ENCODE measurements around the gene PDE6H.

The PDE6H gene

DNA sequence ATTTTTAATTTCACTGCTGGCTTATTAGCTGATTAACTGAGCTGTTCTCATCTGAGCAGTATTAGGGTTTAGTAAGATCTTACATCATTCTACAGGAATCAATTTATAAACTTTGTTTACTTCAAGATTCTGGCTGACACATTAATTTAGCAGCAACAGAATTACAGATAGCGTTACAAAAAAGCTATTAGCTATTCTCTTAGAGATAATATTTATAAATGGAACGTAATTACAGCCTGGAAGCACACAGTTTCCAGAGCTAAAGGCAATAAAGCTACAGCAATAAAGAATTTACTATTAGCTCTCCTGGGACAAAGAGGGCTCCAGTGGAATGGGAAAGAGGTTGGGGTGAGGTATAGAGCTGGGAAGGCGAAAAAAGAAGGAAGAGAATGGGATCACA is 34.7 kb downstream of the PDE6H start:
- Histone ChIP-seq H3K79me2 (ENCODE audit: insufficient read depth, low read length) (no peaks in the 10 kb centered on the region), H4K20me1 (ENCODE audit: insufficient read depth, low read length) (no peaks in the 10 kb centered on the region), H3K27me3 (ENCODE audit: insufficient read depth, low read length, poor library complexity) (peaks cover 19% of the 10 kb centered on the region), H3K27ac (ENCODE audit: low read length) (no peak overlapping the region), H3K9ac (ENCODE audit: low read depth, low read length) (no peak overlapping the region), H3K4me2 (ENCODE audit: insufficient read depth, low read length) (no peak overlapping the region), H3K4me3 (ENCODE audit: low read depth in 1 of 2, low read length in 2 of 2) (no peak overlapping the region), H3K36me3 (ENCODE audit: insufficient read depth, low read length) (no peaks in the 10 kb centered on the region), H2AFZ (ENCODE audit: low read depth, low read length) (no peak overlapping the region), H3K4me1 (ENCODE audit: insufficient read depth, low read length) (no peaks in the 10 kb centered on the region), H3K9me3 (ENCODE audit: insufficient read depth, low read length, severe bottlenecking) (no peaks in the 10 kb centered on the region)
- ATAC-seq (ENCODE audit: insufficient read depth, low read depth), result no peak
- no peak for TF ChIP-seq EZH2 (IDR thresholded peaks at IDR 0.05; ENCODE audit: borderline replicate concordance, low read depth, low read length, severe bottlenecking)
- TF ChIP-seq, protein P1, sequence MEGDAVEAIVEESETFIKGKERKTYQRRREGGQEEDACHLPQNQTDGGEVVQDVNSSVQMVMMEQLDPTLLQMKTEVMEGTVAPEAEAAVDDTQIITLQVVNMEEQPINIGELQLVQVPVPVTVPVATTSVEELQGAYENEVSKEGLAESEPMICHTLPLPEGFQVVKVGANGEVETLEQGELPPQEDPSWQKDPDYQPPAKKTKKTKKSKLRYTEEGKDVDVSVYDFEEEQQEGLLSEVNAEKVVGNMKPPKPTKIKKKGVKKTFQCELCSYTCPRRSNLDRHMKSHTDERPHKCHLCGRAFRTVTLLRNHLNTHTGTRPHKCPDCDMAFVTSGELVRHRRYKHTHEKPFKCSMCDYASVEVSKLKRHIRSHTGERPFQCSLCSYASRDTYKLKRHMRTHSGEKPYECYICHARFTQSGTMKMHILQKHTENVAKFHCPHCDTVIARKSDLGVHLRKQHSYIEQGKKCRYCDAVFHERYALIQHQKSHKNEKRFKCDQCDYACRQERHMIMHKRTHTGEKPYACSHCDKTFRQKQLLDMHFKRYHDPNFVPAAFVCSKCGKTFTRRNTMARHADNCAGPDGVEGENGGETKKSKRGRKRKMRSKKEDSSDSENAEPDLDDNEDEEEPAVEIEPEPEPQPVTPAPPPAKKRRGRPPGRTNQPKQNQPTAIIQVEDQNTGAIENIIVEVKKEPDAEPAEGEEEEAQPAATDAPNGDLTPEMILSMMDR (IDR thresholded peaks at IDR 0.05; ENCODE audit: borderline replicate concordance, extremely low read depth, low read length, poor library complexity, severe bottlenecking), result no peak
- no peak for DNase-seq

DNA sequence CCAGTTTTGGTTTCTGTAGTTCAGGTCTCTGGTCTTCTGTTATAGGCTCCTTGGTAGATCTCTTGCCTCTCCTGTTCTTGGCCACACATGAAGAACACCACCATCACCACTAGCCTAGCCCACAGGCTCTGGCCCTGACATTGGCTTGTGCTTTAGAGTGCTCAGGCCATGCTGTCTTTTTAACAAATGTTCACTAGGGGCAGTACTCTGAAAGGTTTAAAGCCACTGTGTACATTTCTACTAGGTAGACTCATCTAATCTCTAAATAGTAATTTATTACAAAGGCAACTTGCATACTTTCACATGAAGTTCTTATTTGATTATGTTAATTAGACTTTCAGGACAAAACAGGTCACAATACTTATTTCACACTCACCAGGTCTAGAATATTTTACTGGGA is 38.3 kb downstream of the PDE6H start:
- Histone ChIP-seq H3K27me3 (ENCODE audit: insufficient read depth, low read length, poor library complexity) (peaks cover 16% of the 10 kb centered on the region), H3K27ac (ENCODE audit: low read length) (no peak overlapping the region), H3K4me3 (ENCODE audit: low read depth in 1 of 2, low read length in 2 of 2) (no peak overlapping the region), H4K20me1 (ENCODE audit: insufficient read depth, low read length) (no peaks in the 10 kb centered on the region), H3K4me2 (ENCODE audit: insufficient read depth, low read length) (no peak overlapping the region), H3K9me3 (ENCODE audit: insufficient read depth, low read length, severe bottlenecking) (no peaks in the 10 kb centered on the region), H3K4me1 (ENCODE audit: insufficient read depth, low read length) (no peaks in the 10 kb centered on the region), H3K9ac (ENCODE audit: low read depth, low read length) (no peak overlapping the region), H2AFZ (ENCODE audit: low read depth, low read length) (no peak overlapping the region), H3K79me2 (ENCODE audit: insufficient read depth, low read length) (no peaks in the 10 kb centered on the region), H3K36me3 (ENCODE audit: insufficient read depth, low read length) (no peaks in the 10 kb centered on the region)
- TF ChIP-seq, protein P1 (IDR thresholded peaks at IDR 0.05; ENCODE audit: borderline replicate concordance, extremely low read depth, low read length, poor library complexity, severe bottlenecking), result peak; percentile 39
- no peak for TF ChIP-seq EZH2 (IDR thresholded peaks at IDR 0.05; ENCODE audit: borderline replicate concordance, low read depth, low read length, severe bottlenecking)
- DNase-seq, result no peak
- peak; percentile 66; the same call in 2 of the 3 replicates for ATAC-seq (ENCODE audit: insufficient read depth, low read depth)

DNA sequence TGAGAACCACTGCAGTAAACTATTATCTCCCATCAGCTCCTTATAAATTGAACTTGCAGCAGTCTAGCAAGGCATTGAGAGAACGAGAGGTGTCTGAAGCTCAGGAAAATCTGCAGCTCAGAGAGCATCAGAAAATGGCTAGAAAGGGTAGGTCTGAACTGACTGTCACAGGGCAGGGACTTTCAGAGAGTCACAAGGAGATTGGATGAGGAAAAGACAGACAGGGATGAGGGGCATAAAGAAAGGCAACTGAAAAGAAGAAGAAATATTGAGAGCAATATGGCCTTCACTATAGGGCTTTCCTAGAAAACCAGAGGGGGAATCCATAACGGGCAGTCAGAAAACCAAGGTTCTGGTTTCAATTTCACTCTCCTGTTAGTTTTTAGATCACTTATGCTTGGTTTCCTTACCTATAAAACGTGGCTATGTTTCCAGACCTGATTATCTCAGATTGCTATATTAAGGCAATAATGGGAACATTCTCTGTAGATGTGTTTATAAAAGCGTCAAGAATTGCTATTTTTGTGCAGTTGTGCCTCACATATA is 40.9 kb downstream of the PDE6H start:
- Histone ChIP-seq H3K4me2 (ENCODE audit: insufficient read depth, low read length) (no peak overlapping the region), H3K27ac (ENCODE audit: low read length) (no peak overlapping the region), H3K27me3 (ENCODE audit: insufficient read depth, low read length, poor library complexity) (peaks cover 9% of the 10 kb centered on the region), H3K9me3 (ENCODE audit: insufficient read depth, low read length, severe bottlenecking) (no peaks in the 10 kb centered on the region), H3K36me3 (ENCODE audit: insufficient read depth, low read length) (no peaks in the 10 kb centered on the region), H4K20me1 (ENCODE audit: insufficient read depth, low read length) (no peaks in the 10 kb centered on the region), H3K79me2 (ENCODE audit: insufficient read depth, low read length) (no peaks in the 10 kb centered on the region), H3K4me3 (ENCODE audit: low read depth in 1 of 2, low read length in 2 of 2) (no peak overlapping the region), H3K9ac (ENCODE audit: low read depth, low read length) (no peak overlapping the region), H2AFZ (ENCODE audit: low read depth, low read length) (no peak overlapping the region), H3K4me1 (ENCODE audit: insufficient read depth, low read length) (no peaks in the 10 kb centered on the region)
- no peak for ATAC-seq (ENCODE audit: insufficient read depth, low read depth)
- TF ChIP-seq, protein P1 (IDR thresholded peaks at IDR 0.05; ENCODE audit: borderline replicate concordance, extremely low read depth, low read length, poor library complexity, severe bottlenecking), result no peak
- no peak for TF ChIP-seq EZH2 (IDR thresholded peaks at IDR 0.05; ENCODE audit: borderline replicate concordance, low read depth, low read length, severe bottlenecking)
- DNase-seq, result no peak

DNA sequence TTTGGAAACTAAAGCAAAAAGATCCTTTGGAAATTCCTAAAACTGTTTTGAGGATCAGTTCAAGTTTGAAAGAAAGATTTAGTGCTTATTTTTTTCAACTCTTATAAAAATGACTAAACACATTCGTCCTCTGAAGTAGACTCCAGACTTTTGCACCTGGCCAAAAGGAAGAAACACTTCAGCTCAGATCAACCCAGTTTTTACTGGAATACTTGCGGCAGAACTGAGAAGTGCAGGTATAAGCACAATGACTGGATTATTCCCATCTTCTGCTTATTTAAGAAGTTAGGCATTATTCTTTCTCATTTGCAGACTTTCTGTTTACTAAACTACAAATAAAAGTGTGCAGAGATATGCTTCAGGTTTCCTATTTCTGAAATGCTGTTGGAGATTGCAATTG is 41.9 kb downstream of the PDE6H start:
- TF ChIP-seq, protein P1 (IDR thresholded peaks at IDR 0.05; ENCODE audit: borderline replicate concordance, extremely low read depth, low read length, poor library complexity, severe bottlenecking), result no peak
- TF ChIP-seq EZH2 (IDR thresholded peaks at IDR 0.05; ENCODE audit: borderline replicate concordance, low read depth, low read length, severe bottlenecking), result no peak
- Histone ChIP-seq H3K27me3 (ENCODE audit: insufficient read depth, low read length, poor library complexity) (peaks cover 9% of the 10 kb centered on the region), H3K79me2 (ENCODE audit: insufficient read depth, low read length) (no peaks in the 10 kb centered on the region), H4K20me1 (ENCODE audit: insufficient read depth, low read length) (no peaks in the 10 kb centered on the region), H3K9me3 (ENCODE audit: insufficient read depth, low read length, severe bottlenecking) (no peaks in the 10 kb centered on the region), H3K4me3 (ENCODE audit: low read depth in 1 of 2, low read length in 2 of 2) (no peak overlapping the region), H3K9ac (ENCODE audit: low read depth, low read length) (no peak overlapping the region), H3K4me1 (ENCODE audit: insufficient read depth, low read length) (no peaks in the 10 kb centered on the region), H3K4me2 (ENCODE audit: insufficient read depth, low read length) (no peak overlapping the region), H3K36me3 (ENCODE audit: insufficient read depth, low read length) (no peaks in the 10 kb centered on the region), H3K27ac (ENCODE audit: low read length) (no peak overlapping the region), H2AFZ (ENCODE audit: low read depth, low read length) (no peak overlapping the region)
- DNase-seq (no peak), ATAC-seq (ENCODE audit: insufficient read depth, low read depth) (no peak)

All from DND-41 (cell line).